Activated naive CD4-positive, alpha-beta T cell treated with Interleukin-2 at 50 U/mL for 16 hours (primary cell): ENCODE results near the gene HMCES.
"Not testable (repeated sequence)": the region's sequence is repeated elsewhere in the genome, so short reads cannot be mapped to it uniquely, and the experiment has no call there.

Source experiments
- DNase-seq: peaks from one replicate; pipeline ENCODE4 v3.0.0-alpha.2; 2020

HMCES gene

DNA sequence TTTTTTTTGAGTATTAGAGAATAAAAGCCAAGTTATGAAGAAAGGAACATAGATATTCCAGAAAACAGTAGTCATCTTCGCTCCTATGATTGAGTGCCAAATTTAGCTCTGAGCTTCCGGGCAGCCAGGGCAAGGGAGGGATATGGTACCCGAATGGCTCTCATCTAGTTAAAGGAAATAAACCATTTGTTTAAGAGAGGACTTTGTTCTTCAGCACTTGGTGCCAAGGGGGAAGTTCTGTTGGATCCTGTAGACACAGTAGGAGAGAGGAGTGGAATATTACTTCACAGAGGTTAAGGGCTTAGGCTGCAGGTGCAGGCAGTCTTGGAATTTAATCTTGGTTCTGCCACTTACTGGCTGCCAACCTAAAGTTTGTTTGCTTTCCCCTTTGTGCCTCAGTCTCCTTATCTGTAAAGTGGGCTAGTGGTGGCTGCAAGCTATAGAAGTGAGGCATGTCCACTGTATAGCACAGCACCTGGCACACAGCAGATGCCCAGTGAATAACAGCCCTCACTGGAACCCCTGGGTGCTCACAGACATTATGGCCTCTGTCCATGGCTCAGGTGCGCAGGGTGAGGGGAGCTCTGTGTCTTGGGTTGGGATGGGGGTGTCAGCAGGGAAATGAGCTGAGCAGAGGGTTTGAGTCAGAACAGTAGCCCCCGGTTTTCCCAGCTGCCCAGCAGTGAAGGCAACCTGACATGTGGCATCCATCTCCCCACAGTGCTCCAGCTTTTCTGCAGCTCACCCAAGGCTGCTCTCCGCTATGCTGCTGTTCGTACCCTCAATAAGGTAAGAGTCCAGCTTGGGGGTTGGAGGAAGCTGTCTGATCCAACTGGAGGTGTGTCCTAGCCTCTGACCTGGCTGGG is 18.8 kb upstream of the HMCES start:
- no peak for DNase-seq

DNA sequence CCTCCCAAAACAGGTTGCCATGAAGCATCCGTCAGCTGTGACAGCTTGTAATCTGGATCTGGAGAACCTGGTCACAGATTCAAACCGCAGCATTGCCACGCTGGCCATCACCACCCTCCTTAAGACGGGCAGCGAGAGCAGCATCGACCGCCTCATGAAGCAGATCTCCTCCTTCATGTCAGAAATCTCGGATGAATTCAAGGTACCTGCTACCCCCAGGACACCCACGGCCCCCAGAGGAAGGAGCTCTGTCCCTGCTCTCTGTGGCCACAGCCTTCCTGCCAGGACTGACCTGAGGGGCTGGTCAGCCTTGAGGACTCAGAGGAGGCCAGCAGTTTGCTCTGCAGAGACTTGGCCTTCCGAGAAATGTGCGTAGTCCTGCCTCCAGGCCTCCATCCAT is 18.1 kb upstream of the HMCES start:
- DNase-seq: no peak

DNA sequence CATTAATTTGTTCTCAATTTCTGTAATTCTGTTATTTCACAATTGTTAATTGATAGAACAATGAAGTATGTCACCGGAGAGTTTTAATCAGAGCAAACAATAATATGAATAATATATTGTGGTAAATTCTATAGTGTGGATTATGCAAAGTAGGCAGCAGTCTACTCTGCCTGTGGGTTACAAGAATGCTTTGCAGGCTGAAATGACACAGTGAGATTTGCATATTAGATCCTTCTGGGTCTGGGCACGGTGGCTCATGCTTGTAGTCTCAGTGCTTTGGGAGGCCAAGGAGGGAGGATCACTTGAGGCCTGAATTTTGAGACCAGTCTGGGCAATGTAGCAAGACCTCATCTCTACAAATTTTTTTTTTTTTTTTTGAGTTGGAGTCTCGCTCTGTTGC is 16.8 kb upstream of the HMCES start:
- no peak for DNase-seq

DNA sequence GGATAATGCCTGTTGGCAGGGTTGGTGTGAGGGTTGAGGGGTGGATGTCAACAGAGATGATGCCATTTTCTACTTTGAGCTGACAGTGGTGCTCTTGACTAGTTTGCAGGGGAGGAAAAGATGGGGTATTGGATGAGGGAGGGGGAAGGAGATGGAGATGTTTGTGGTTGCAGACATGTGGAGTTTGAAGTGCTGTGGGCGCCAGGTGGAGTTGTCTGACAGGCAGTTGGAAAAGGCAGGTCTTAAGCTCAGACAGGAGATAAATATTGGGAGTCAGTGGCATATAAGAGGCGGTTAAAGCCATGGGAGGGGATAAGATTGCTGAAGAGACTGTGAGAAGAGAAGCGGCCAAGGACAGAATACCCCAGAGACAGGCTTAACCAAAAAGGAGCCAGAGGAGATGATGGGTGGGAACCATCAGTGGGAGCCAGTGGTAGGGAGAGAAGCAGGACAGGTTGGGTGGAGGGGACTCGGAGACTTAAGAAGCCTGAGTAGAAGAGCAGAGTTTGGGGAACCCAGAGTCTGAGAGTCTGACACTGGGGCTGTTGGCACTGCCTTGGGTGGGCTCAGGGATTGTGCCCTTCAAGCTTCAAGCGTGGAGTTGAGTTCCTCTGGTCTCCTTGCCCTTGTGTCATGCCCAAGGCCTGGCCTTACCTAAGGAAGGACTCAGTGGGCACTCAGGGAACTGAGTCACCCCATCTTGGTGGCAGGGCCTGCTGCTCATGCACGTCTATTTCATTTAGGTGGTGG is 15.3 kb upstream of the HMCES start:
- DNase-seq: no peak

DNA sequence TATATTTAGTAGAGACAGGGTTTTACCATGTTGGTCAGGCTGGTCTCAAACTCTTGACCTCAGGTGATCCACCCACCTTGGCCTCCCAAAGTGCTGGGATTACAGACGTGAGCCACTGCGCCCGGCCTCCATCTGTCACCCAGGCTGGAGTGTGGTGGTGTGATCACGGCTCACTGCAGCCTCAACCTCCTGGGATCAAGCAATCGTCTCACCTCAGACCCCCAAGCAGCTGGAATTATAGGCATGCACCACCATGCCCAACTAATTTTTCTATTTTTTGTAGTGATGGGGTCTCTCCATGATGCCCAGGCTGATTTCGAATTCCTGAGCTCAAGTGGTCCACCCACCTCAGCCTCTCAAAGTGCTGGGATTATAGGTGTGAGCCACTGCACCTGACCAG is 13.7 kb upstream of the HMCES start:
- DNase-seq: not testable (repeated sequence)

DNA sequence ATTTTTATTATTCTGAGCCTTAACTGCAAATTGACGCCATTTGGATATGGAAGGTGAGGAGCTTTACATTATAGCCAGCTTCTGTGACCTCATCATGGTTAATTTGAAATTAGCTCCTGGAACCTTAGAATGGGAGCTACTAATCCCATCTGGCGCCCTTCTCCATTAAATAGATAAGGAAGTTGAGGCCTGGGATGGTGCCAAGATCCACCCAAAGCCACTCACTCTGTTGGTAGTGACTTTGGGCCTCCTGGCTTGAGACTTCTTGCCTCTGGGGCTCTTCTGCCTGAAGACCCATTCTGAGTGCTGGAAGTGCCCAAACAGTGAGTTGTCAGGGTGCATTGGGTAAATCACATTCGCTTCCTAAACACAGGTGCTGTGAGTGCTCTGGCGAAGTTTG is 12.0 kb upstream of the HMCES start:
- no peak for DNase-seq

DNA sequence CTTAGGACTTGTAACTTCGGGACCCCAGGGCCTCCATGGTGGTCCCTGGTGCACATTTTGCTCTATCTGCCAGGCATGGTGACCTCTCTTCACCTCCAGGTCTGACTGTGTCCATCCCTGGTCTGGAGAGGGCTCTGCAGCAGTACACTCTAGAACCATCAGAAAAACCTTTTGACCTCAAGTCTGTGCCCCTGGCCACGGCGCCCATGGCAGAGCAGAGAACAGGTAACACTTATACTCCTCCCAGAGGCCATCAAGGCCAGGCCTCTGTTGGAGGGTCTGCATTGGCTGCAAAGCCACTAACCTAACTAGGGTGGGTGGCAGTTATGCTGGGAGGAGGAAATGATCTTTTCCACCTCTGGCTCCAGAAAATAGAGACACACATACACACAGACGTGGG is 10.3 kb upstream of the HMCES start:
- DNase-seq: no peak

DNA sequence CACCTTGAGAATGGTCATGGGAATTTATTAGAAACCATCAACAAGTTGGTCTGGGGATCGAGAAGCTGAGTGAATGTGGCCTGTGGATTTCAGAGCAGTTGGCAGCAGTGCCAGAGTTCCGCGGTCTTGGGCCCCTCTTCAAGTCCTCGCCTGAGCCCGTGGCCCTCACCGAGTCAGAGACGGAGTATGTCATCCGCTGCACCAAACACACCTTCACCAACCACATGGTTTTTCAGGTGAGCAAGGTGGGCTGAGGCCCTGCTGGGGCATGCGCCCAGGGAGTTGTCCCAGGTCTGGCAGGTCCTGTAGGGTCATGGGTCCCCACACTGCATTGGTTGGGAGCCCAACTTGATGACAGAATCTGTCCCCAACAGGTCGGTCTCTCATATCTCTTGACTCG is 7.0 kb upstream of the HMCES start:
- no peak for DNase-seq

DNA sequence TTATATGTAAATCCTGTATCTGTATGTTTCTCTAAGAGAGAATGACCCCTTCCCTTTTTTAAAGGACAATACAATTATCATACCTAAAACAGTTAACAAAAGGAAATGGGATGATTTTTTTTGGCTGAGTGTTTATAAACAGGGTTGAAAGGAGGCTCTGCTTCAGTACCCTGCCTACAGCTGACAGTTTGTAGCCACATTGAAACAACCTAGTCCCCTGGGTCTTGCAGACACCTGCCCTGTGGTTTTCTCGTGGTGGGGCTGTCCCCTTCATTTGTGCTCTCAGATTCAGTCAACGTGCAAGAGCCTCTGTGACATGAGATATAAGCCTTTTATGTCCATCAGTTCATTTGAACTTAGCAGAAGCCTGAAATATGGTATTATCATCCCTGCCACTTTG is 2.3 kb upstream of the HMCES start:
- DNase-seq: no peak

DNA sequence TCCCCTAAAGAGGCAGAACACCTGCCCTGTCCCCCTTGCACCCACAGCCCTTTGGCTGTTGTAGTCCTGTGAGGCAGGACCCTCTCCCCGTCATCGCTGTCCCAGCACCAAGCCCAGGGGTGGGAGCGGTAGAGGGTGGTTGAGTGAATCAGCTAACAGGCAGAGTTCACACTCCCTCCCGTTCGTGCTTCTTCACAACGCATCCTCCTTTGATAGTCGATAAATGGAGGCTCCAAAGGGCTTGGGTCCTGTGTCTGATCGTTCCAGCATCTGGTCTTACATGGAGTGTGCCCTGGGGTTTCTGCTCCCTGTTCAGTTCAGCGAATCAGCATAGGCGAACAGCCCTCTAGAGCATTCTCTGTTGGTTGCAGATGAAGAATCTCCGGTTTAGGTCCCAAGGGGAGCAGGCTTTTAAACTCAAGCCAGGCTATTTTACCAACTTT is 820 bp upstream of the HMCES start:
- no peak for DNase-seq

DNA sequence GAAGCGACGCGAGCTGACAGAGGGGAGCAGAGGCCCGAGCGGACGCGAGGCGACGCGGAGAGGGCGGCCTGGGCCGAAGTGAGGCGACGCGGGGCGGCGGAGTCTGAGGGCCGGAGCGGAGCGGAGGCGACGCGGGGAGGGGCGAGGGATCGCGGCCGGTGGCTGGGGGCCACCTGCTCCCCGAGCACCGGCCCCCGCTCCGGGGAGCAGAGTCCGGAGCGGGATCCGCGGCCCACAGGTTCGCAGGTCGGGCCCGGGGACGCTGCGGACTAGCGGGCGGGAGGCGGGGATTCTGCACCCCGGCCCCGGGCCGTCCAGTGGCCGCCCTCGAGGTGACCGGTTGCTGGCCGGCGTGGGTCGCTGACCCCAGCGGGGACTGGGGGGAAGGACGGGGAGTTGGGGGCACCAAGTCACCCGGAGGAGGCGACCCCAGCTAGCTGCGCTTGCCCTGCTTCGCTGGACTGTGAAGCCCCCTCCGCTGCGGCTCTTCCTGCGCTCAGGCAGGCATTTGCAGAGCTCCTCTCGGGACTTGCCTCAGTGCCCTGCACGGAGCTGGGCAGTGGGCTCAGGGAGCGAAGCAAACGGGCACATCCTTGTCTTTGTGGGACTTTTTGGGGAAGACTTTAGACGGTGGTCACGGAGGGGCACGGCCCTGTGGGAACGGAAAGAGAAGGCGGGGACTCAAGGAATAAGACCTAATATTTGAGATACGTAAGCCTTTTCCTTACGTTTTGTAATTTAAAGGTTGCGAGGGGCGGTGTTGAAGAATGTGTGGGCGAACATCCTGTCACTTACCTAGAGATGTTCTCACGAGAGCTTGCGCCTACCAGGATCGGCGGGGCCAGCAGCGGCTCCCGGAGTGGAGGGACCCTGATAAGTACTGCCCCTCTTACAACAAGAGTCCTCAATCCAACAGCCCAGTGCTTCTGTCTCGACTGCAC is 566 bp downstream of the HMCES start:
- DNase-seq: peak; percentile 58

DNA sequence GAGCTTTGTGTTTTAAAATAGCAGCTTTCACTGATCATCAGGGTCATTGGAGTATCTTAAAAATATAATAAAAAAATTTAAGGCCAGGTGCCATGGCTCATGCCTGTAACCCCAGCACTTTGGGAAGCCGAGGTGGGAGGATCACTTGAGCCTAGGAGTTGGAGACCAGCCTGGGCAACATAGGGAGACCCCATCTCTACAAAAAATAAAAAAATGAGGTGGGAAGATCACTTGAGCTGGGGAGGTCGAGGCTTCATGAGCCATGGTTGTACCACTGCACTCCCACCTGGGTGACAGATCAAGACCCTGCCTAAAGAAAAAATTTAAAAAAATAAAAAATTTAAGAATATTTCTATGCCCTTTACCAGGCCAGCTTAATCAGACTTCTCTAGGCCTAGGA is 1.5 kb downstream of the HMCES start:
- no peak for DNase-seq

DNA sequence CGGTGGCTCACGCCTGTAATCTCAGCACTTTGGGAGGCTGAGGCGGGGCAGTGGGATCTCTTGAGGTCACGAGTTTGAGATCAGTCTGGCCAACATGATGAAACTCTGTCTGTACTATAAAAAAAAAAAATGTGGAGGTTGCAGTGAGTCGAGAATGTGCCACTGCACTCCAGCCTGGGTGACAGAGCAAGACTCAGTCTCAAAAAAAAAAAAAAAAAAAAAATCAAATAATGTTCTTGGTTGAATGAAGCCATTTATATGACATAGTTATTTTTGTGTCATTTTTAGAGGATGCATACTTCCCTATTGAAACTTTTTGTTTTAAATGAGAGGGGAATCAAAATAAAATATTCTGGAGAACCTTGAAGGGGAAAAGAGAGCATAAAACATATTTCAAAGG is 3.1 kb downstream of the HMCES start:
- DNase-seq: no peak

DNA sequence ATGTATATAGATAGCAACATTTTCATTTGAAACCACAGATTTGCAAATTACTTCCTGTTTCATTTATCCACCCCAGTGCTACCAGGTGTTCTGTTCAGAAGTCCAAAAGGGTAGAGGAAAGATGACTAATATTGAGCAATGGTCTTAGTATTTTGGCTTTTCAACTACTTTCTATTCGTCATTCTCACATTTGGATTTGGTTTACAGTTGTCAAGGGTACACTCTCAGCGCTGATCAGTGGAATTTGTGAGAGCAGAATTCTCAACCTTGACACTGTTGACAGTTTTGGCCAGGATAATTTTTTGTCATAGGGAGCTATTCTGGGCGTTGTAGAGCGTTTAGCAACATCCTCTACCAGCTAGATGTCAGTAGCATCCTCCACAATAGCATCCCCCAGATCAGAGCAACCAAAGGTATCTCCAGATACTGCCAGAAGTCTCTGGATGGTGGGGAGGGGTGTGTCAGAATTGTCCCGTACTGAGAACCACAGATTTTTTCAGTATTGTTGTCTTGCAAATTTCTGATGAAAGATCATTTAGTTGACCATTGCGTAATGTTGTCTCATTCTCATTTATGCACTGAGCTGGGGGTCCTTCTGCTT is 4.2 kb downstream of the HMCES start:
- DNase-seq: no peak

DNA sequence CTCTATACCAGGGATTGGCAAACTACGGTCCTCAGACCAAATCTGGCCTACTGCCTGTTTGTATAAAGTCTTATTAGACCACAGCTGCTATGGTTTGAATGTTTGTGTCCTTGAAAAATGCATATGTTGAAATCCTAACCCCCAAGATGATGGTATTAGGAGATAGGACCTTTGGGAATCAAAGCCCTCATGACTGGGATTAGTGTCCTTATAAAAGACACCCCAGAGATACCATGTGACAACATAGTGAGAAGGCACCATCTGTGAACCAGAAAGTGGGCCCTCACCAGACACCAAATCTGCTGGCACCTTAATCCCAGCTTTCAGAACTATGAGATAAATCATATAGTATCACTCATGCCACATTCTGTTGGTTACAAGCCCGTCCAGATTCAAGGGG is 7.4 kb downstream of the HMCES start:
- no peak for DNase-seq

DNA sequence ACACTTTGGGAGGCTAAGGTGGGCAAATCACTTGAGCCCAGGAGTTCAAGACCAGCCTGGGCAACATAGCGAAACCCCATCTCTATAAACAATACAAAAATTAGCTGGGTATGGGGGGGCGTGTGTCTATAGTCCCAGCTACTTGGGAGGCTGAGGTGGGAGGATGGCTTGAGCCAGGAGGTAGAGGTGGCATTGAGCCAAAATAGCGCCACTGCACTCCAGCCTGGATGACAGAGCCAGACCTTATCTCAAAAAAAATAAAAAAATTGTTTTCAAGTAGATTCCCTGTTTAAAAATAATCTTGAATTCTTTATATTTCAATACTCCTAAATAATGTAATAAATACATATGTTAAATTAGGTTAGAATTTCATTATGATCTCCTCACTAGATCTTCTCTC is 9.8 kb downstream of the HMCES start:
- DNase-seq: no peak

DNA sequence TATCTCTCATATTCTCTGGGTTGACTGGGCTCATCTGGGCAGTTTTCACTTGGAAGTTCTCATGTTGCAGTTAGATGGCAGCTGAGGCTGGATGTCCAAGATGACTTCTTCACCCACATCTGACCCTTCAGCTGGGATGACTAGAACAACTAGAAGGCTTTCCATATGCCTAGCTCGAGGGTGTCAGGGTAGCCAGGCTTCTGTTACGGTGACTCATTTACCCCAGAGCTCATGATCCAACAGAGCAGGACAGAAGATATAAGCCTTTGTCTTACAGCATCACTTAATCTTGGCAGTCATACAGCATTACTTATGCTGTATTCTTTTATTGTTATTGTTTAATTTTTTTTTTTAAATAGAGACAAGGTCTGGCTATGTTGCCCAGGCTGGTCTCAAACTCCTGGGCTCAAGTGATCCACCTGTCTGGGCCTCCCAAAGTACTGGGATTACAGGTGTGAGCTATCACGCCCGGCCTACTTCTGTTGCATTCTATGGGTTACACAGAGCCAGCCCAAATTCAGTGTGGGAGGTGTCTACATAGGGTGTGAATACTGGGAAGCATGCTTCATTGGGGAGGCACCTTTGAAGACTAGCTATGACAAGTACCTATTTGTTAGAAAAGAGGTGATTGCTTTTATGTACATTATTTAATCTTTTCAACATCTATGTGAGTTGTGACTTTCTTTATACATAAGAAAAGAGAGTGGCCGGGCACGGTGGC is 10.7 kb downstream of the HMCES start:
- no peak for DNase-seq

DNA sequence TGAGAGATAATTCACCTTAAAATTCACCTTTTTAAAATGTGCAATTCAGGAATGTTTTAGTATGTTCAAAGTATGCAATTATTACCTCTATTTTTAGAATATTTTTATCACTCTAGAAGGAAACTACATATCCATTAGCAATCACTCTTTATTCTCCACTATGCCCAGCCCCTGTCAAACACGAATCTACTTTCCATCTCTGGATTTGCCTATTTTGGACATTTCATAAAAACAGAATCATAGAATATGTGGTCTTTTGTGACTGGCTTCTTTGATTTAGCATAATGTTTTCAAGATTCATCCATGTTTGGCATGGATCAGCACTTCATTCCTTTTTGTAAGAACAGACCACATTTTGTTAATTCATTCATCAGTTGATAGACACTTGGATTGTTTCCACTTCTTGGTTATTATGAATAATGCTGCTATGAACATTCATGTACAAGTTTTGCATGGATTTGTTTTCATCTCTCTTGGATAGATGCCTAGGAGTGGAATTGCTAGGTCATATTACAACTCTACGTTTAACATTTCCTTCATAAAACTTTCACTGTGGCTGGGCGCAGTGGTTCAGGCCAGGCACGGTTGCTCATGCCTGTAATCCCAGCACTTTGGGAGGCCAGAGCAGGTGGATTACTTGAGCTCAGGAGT is 12.7 kb downstream of the HMCES start:
- DNase-seq: no peak

DNA sequence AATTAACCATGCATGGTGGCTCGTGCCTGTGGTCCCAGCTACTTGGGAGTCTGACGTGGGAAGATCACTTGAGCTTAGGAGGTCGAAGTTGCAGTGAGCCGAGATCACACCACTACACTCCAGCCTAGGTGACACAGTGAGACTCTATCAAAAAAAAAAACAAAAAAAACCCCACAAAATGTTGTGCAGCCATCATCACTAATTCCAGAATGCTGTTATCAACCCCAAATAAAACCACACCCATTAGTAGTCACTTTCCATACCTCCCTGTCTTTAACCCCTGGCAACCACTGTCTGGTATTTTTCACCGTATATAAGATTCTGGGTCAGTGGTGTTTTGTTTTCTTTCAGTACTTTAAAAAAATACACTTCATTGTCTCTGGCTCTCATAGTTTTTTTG is 16.6 kb downstream of the HMCES start:
- DNase-seq: no peak

DNA sequence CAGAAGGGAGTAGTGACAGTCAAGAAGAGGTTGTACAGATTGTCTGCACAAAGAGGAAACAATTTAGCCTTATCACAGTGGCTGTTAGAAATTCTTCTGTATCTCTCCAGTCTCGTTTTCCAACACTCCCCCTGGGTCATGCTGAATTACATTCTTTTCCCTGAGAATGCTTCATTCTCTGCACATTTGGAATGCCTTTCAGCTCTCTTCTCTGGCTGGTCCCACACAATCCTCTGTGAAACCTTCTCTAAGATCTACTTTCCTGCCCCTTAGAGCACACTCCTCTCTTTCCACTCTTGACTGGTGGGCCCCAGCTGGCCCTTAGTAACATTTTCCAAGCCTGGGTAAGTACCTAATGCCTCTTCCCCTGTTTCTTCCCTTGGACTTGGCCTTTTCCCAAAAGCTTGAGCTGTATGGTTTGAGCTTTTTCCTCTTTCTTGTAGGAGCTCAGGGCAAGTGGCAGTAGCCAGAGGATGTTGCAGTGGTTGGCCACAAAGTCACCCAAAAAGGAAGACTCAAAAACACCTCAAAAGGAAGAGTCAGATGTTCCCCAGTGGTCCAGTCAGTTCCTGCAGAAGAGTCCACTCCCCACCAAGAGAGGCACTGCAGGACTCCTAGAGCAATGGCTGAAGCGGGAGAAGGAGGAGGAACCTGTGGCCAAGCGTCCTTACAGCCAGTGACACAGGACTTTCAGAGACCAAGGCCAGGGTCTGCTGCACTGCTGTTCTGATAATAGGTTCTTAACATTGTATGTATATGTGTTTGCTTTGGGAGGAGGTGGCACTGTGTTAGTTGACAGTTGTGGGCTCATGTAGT is 25.7 kb downstream of the HMCES start:
- no peak for DNase-seq

DNA sequence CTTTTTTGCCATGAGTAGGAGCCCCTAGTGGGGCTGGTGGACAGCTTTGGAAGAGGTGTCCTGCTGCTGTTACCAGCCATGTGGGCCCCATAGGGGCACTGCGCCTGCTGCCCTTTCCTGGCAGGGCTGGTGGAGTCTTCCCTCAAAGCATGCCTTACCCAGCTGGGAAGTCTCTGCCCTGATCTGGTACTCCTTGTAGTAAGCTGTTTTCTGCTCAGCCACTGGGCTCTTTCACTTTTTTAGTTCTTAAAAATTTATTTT is 26.2 kb downstream of the HMCES start:
- no peak for DNase-seq
